ENCODE measurements around the gene AGAP1. TPM values are rescaled to one million over a fixed set of nuclear protein-coding genes. Genes with fewer than 3 reads are reported as not detected.

Gene AGAP1
- total and polyA plus RNA-seq, 2 donors (not counting 3 experiments of a cell fraction or from before 2014, with no cell fraction given), result 10.2 to 20.9 TPM

DNA sequence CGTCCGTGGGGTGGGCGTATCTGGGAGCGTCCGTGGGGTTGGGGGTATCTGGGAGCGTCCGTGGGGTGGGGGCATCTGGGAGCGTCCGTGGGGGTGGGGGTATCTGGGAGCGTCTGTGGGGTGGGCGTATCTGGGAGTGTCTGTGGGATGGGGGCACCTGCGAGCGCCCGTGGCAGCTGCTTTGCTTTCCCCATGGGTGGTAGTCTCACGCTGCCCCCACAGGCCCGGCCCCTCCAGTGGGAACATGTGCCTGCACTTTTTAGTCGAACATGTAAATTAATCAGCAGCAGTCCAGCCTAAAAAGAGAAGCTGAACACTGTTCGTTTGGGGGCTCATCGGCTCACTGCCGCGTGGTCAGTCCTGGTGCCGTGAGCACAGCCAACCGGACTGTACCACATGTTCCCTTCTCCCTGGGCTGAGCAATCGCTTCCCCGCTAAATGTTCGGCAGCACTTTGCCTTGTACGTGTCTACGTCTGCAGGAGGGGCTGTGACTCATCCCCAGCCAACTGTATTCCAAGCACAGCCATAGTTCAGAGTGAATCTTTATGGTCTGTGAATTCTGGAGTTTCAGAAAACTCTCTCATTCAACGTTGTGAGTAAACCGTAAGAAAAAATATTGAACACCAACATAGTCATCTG is 271.5 kb downstream of the AGAP1 start:
- Histone ChIP-seq H3K4me3 (replicated peaks in 1 of 3; ENCODE audit: insufficient read depth in 1 of 3, low read depth in 1 of 3, low read length in 3 of 3) (no peak overlapping the region), H3K36me3 (ENCODE audit: control insufficient read depth in 2 of 2, extremely low read depth in 1 of 2, insufficient read depth in 2 of 2, low read length in 2 of 2) (no peaks in the 10 kb centered on the region), H3K4me1 (ENCODE audit: control insufficient read depth, extremely low read depth, insufficient read depth, low read length) (no peaks in the 10 kb centered on the region), H3K27me3 (ENCODE audit: control insufficient read depth in 2 of 2, insufficient read depth in 2 of 2, low read length in 2 of 2) (no peaks in the 10 kb centered on the region), H3K4me2 (ENCODE audit: insufficient read depth, low read length) (no peak overlapping the region), H3K79me2 (ENCODE audit: control insufficient read depth, insufficient read depth, low read length) (no peaks in the 10 kb centered on the region), H3K9me3 (replicated peaks; ENCODE audit: control insufficient read depth, insufficient read depth, low read length) (no peaks in the 10 kb centered on the region), H2AFZ (ENCODE audit: low read depth, low read length) (no peak overlapping the region), H3K27ac (ENCODE audit: insufficient read depth, low read depth, low read length) (no peak overlapping the region), H3K9me1 (replicated peaks; ENCODE audit: control insufficient read depth, extremely low read depth, insufficient read depth, low read length) (no peaks in the 10 kb centered on the region), H3K9ac (replicated peaks; ENCODE audit: extremely low read depth, insufficient read depth, low read length) (no peak overlapping the region), H4K20me1 (replicated peaks; ENCODE audit: control insufficient read depth, extremely low read depth, insufficient read depth, low read length) (no peaks in the 10 kb centered on the region)
- ChIA-PET CTCF (interaction anchor here (0.7 to 2.3 kb wide), 17 partner anchors 10 to 627 kb away, joined by 3 to 62 read pairs (median 5); partner anchors contain the start of gene GBX2), POLR2A (no interaction called here)
- TF ChIP-seq FOS (IDR thresholded peaks at IDR 0.05; ENCODE audit: borderline replicate concordance, insufficient read depth, low read length), result no peak
- TF ChIP-seq, protein P1, sequence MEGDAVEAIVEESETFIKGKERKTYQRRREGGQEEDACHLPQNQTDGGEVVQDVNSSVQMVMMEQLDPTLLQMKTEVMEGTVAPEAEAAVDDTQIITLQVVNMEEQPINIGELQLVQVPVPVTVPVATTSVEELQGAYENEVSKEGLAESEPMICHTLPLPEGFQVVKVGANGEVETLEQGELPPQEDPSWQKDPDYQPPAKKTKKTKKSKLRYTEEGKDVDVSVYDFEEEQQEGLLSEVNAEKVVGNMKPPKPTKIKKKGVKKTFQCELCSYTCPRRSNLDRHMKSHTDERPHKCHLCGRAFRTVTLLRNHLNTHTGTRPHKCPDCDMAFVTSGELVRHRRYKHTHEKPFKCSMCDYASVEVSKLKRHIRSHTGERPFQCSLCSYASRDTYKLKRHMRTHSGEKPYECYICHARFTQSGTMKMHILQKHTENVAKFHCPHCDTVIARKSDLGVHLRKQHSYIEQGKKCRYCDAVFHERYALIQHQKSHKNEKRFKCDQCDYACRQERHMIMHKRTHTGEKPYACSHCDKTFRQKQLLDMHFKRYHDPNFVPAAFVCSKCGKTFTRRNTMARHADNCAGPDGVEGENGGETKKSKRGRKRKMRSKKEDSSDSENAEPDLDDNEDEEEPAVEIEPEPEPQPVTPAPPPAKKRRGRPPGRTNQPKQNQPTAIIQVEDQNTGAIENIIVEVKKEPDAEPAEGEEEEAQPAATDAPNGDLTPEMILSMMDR (IDR thresholded peaks at IDR 0.05; ENCODE audit: extremely low read depth in 1 of 2, insufficient read depth in 1 of 2, low read depth in 1 of 2, low read length in 2 of 2), result no peak
- TF ChIP-seq EZH2 (IDR thresholded peaks at IDR 0.05; ENCODE audit: borderline replicate concordance, low read depth, low read length, severe bottlenecking), result no peak
- no peak for TF ChIP-seq POLR2AphosphoS5 (IDR thresholded peaks at IDR 0.05; ENCODE audit: insufficient read depth, low read depth, low read length)
- no peak for TF ChIP-seq MYC (IDR thresholded peaks at IDR 0.05; ENCODE audit: low read depth, low read length)
- no peak for TF ChIP-seq POLR2A (IDR thresholded peaks at IDR 0.05; ENCODE audit: low read depth, low read length)
- FAIRE-seq, result no peak
- dilution Hi-C loops (cut with MboI; ENCODE audit: extremely low pct_ligation_motif_present, low sequenced_read_pairs), result no loop called here
- intact Hi-C loops (cut with micrococcal nuclease), result no loop called here
- BruUV-seq (replicated peaks), result no TSS peak
- no peak for DNase-seq (ENCODE audit: low read depth, low spot score)

Data from endothelial cell of umbilical vein (primary cell).